SK-N-MC (cell line): ENCODE results near the gene HYDIN.

ENCODE experiments used
- EZH2 ChIP-seq: fragments of 200-600 bp; sonication (generic); IDR thresholded peaks from one replicate; pipeline ENCODE4 v1.6.1; 2017; ENCODE audit warnings: antibody characterized with exemption
- POLR2AphosphoS5 ChIP-seq: IDR thresholded peaks from 2 replicates; pipeline ENCODE4 v1.6.1; 2012; ENCODE audit warnings: mild to moderate bottlenecking, low read depth, low read length, borderline replicate concordance

DNA sequence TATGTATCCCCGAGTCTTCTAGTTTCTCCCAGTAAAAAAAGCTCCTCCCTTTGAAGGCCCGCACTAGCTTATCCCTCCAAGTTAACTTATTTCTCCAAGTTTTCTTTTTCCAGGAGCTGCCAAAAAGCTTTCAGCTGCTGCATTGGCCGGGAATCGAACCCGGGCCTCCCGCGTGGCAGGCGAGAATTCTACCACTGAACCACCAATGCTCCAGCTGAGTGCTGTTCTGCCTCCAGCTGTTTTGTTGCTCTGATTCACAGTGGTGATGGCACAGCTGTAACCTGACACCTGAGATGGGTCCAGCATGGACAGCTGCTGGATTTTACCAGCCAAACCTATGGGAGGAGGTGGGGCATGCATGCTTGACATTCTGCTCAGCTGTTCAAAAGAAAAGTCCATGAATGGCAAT, 451.6 kb downstream of the HYDIN start:
- TF ChIP-seq POLR2AphosphoS5 = peak; percentile 57; the same call in 1 of the 2 replicates
- TF ChIP-seq EZH2 = no peak
